HEK293 (cell line): ENCODE measurements around the gene TFDP1.
A peak's percentile ranks its signal among the peaks of the same experiment; 100 is the strongest.

Experiments used
- CTCF ChIA-PET: fragments of 350-600 bp; formaldehyde crosslinking; extraction: SDS; loops from one replicate; lab custom pipeline; 2021; ENCODE audit warnings: antibody characterized with exemption; lab: Yijun Ruan, JAX
- POLR2A ChIA-PET: fragments of 300-600 bp; formaldehyde crosslinking; extraction: SDS; loops from one replicate; lab custom pipeline; 2020; ENCODE audit warnings: antibody characterized with exemption, inconsistent platforms; lab: Yijun Ruan, JAX
- H3K27ac ChIP-seq: fragments of 200-500 bp; sonication (Bioruptor generic); 2 replicates; pipeline ENCODE4 v1.5.1; 2014; ENCODE audit warnings: low read depth, low read length, control low read depth, inconsistent platforms; ENCODE audit errors: extremely low read depth
- H3K36me3 ChIP-seq, 2 experiments: fragments of 200-500 bp in 1 of 2; sonication (Bioruptor generic) in 1 of 2; 1 replicate in 1 of 2; 2 replicates in 1 of 2; pipeline ENCODE4 v1.5.1; 2014 to 2017; ENCODE audit warnings: inconsistent platforms in 2 of 2, low read length in 2 of 2; ENCODE audit not compliant: control insufficient read depth in 2 of 2, insufficient read depth in 1 of 2
- H3K4me1 ChIP-seq: fragments of 200-500 bp; sonication (Bioruptor generic); 2 replicates; pipeline ENCODE4 v1.5.1; 2014; ENCODE audit warnings: mild to moderate bottlenecking, low read length, inconsistent platforms; ENCODE audit not compliant: control insufficient read depth, insufficient read depth
- H3K4me3 ChIP-seq: 2 replicates; pipeline ENCODE4 v1.5.1; 2011; ENCODE audit warnings: low read depth, mild to moderate bottlenecking, control low read depth, low read length, moderate library complexity
- H3K9me3 ChIP-seq: fragments of 200-500 bp; sonication (Bioruptor generic); 2 replicates; pipeline ENCODE4 v1.5.1; 2014; ENCODE audit warnings: low read depth, low read length, inconsistent platforms; ENCODE audit not compliant: control insufficient read depth, insufficient read depth
- ATF2 ChIP-seq: fragments of 450-650 bp; formaldehyde crosslinking; IDR thresholded peaks from 2 replicates; pipeline ENCODE4 v1.5.1; 2016; ENCODE audit warnings: missing biosample characterization, missing genetic modification characterization, low read depth
- BCL11A ChIP-seq: fragments of 450-650 bp; formaldehyde crosslinking; IDR thresholded peaks from 2 replicates; pipeline ENCODE4 v1.5.1; 2016; ENCODE audit warnings: low read depth, missing biosample characterization, missing genetic modification characterization
- ELK4 ChIP-seq: IDR thresholded peaks from 2 replicates; pipeline ENCODE4 v1.6.1; 2011; ENCODE audit warnings: mild to moderate bottlenecking, low read depth, low read length, borderline replicate concordance
- REPIN1 ChIP-seq: fragments of 450-650 bp; formaldehyde crosslinking; IDR thresholded peaks from 2 replicates; pipeline ENCODE4 v1.5.1; 2017; ENCODE audit warnings: missing biosample characterization, missing genetic modification characterization, low read depth
- SCRT1 ChIP-seq: fragments of 450-650 bp; formaldehyde crosslinking; IDR thresholded peaks from 2 replicates; pipeline ENCODE4 v1.5.1; 2016; ENCODE audit warnings: missing biosample characterization, missing genetic modification characterization, borderline replicate concordance
- SETDB1 ChIP-seq: IDR thresholded peaks from one replicate; pipeline ENCODE4 v1.6.1; 2017; ENCODE audit warnings: mild to moderate bottlenecking, low read length, moderate library complexity, mixed read lengths; ENCODE audit not compliant: insufficient read length
- WT1 ChIP-seq: fragments of 450-650 bp; formaldehyde crosslinking; IDR thresholded peaks from 2 replicates; pipeline ENCODE4 v1.5.1; 2016; ENCODE audit warnings: missing biosample characterization, missing genetic modification characterization
- ZBTB17 ChIP-seq: fragments of 450-650 bp; formaldehyde crosslinking; IDR thresholded peaks from 2 replicates; pipeline ENCODE4 v1.5.1; 2016; ENCODE audit warnings: missing biosample characterization, missing genetic modification characterization
- ZNF112 ChIP-seq: fragments of 450-650 bp; formaldehyde crosslinking; IDR thresholded peaks from 2 replicates; pipeline ENCODE4 v1.5.0; 2017; ENCODE audit warnings: missing biosample characterization, missing genetic modification characterization
- ZNF169 ChIP-seq: fragments of 450-650 bp; formaldehyde crosslinking; IDR thresholded peaks from 2 replicates; pipeline ENCODE4 v1.5.1; 2016; ENCODE audit warnings: missing biosample characterization, missing genetic modification characterization
- ZNF214 ChIP-seq: fragments of 450-650 bp; formaldehyde crosslinking; IDR thresholded peaks from 2 replicates; pipeline ENCODE4 v1.5.1; 2017; ENCODE audit warnings: missing biosample characterization, mild to moderate bottlenecking, missing genetic modification characterization, borderline replicate concordance
- ZNF274 ChIP-seq, 2 experiments: fragments of 200-500 bp in 1 of 2; fragments of 450-650 bp in 1 of 2; sonication (Bioruptor generic) in 1 of 2; formaldehyde crosslinking in 1 of 2; IDR thresholded peaks; 2 replicates each; pipeline versions ENCODE4 v1.5.1 to v1.6.1; 2014 to 2016; ENCODE audit warnings: borderline replicate concordance in 1 of 2, inconsistent platforms in 1 of 2, low read length in 1 of 2, missing biosample characterization in 1 of 2, missing genetic modification characterization in 1 of 2
- ZNF292 ChIP-seq: fragments of 450-650 bp; formaldehyde crosslinking; IDR thresholded peaks from 2 replicates; pipeline ENCODE4 v1.5.1; 2016; ENCODE audit warnings: low read depth, missing biosample characterization, missing genetic modification characterization, borderline replicate concordance
- ZNF335 ChIP-seq: fragments of 450-650 bp; formaldehyde crosslinking; conservative IDR thresholded peaks from 2 replicates; pipeline ENCODE4 v1.5.1; 2016; ENCODE audit warnings: missing biosample characterization, missing genetic modification characterization
- ZNF341 ChIP-seq: fragments of 450-650 bp; formaldehyde crosslinking; IDR thresholded peaks from 2 replicates; pipeline ENCODE4; 2016; ENCODE audit warnings: low read depth, missing biosample characterization, missing genetic modification characterization
- ZNF366 ChIP-seq: fragments of 450-650 bp; formaldehyde crosslinking; conservative IDR thresholded peaks from 2 replicates; pipeline ENCODE4 v1.5.1; 2016; ENCODE audit warnings: missing biosample characterization, missing genetic modification characterization
- ZNF433 ChIP-seq: fragments of 450-650 bp; formaldehyde crosslinking; IDR thresholded peaks from 2 replicates; pipeline ENCODE4 v1.5.1; 2016; ENCODE audit warnings: missing biosample characterization, missing genetic modification characterization, low read depth
- ZNF488 ChIP-seq: fragments of 450-650 bp; formaldehyde crosslinking; IDR thresholded peaks from 2 replicates; pipeline ENCODE4 v1.5.1; 2016; ENCODE audit warnings: missing biosample characterization, missing genetic modification characterization
- ZNF514 ChIP-seq: fragments of 450-650 bp; formaldehyde crosslinking; IDR thresholded peaks from 2 replicates; pipeline ENCODE4 v1.5.1; 2016; ENCODE audit warnings: missing biosample characterization, missing genetic modification characterization
- ZNF530 ChIP-seq: fragments of 450-650 bp; formaldehyde crosslinking; IDR thresholded peaks from 2 replicates; pipeline ENCODE4 v1.5.1; 2016; ENCODE audit warnings: low read depth, missing biosample characterization, missing genetic modification characterization
- ZNF623 ChIP-seq: fragments of 450-650 bp; formaldehyde crosslinking; IDR thresholded peaks from 2 replicates; pipeline ENCODE4 v1.5.1; 2016; ENCODE audit warnings: missing biosample characterization, missing genetic modification characterization
- ZNF639 ChIP-seq: fragments of 450-650 bp; formaldehyde crosslinking; IDR thresholded peaks from 2 replicates; pipeline ENCODE4 v1.5.1; 2016; ENCODE audit warnings: missing biosample characterization, missing genetic modification characterization
- ZNF664 ChIP-seq: fragments of 450-650 bp; formaldehyde crosslinking; IDR thresholded peaks from 2 replicates; pipeline ENCODE4 v1.5.1; 2016; ENCODE audit warnings: missing biosample characterization, missing genetic modification characterization
- ZNF747 ChIP-seq: fragments of 450-650 bp; formaldehyde crosslinking; IDR thresholded peaks from 2 replicates; pipeline ENCODE4 v1.5.1; 2016; ENCODE audit warnings: missing biosample characterization, missing genetic modification characterization
- ZNF792 ChIP-seq: fragments of 450-650 bp; formaldehyde crosslinking; IDR thresholded peaks from 2 replicates; pipeline ENCODE4 v1.5.1; 2016; ENCODE audit warnings: missing biosample characterization, missing genetic modification characterization
- ZNF837 ChIP-seq: fragments of 450-650 bp; formaldehyde crosslinking; IDR thresholded peaks from 2 replicates; pipeline ENCODE4 v1.5.1; 2016; ENCODE audit warnings: missing biosample characterization, missing genetic modification characterization
- ZSCAN18 ChIP-seq: fragments of 450-650 bp; formaldehyde crosslinking; IDR thresholded peaks from 2 replicates; pipeline ENCODE4 v1.5.1; 2016; ENCODE audit warnings: missing biosample characterization, missing genetic modification characterization

The TFDP1 gene

GRCh38 chr13:113659337-113659736 lies 74.8 kb downstream of the TFDP1 start:
- no peak for TF ChIP-seq WT1 (tag by site-specific recombination)
- TF ChIP-seq ZNF623, result no peak
- TF ChIP-seq ZNF292, result no peak
- TF ChIP-seq SETDB1, result no peak
- TF ChIP-seq ATF2, result peak; percentile 56
- no peak for TF ChIP-seq REPIN1 (tag by site-specific recombination)
- Histone ChIP-seq H3K4me1 (no peaks in the 10 kb centered on the region), H3K4me3 (no peak overlapping the region), H3K36me3 (no peaks in the 10 kb centered on the region), H3K27ac (no peak overlapping the region), H3K9me3 (no peaks in the 10 kb centered on the region)
- ChIA-PET CTCF (no interaction called here), POLR2A (no interaction called here)

GRCh38 chr13:113660066-113660465 lies 75.5 kb downstream of the TFDP1 start:
- H3K4me3 ChIP-seq, result no peak overlapping the region
- H3K27ac ChIP-seq, result no peak overlapping the region
- no peaks in the 10 kb centered on the region for H3K36me3 ChIP-seq
- TF ChIP-seq ZNF274 (IDR thresholded peaks at IDR 0.05; ENCODE audit: low read length) (no peak), ZNF274 (tag by site-specific recombination; IDR thresholded peaks at IDR 0.05; ENCODE audit: borderline replicate concordance) (no peak), ZNF112 (tag by site-specific recombination) (no peak), ZNF747 (tag by site-specific recombination) (no peak), ZNF169 (tag by site-specific recombination) (no peak)
- ChIA-PET CTCF (no interaction called here), POLR2A (no interaction called here)
- no peaks in the 10 kb centered on the region for H3K4me1 ChIP-seq
- no peaks in the 10 kb centered on the region for H3K9me3 ChIP-seq

GRCh38 chr13:113661509-113661908 lies 77.0 kb downstream of the TFDP1 start:
- Histone ChIP-seq H3K4me3 (no peak overlapping the region), H3K9me3 (no peaks in the 10 kb centered on the region), H3K4me1 (no peaks in the 10 kb centered on the region), H3K27ac (no peak overlapping the region), H3K36me3 (no peaks in the 10 kb centered on the region)
- no peak for TF ChIP-seq ZNF335 (tag by site-specific recombination)
- TF ChIP-seq ZNF366 (tag by site-specific recombination), result no peak
- TF ChIP-seq ZNF433 (tag by site-specific recombination), result no peak
- no peak for TF ChIP-seq ZSCAN18 (tag by site-specific recombination)
- no peak for TF ChIP-seq ZNF664 (tag by site-specific recombination)
- TF ChIP-seq ZNF274 (IDR thresholded peaks at IDR 0.05; ENCODE audit: low read length), result no peak
- TF ChIP-seq ZNF274 (tag by site-specific recombination; IDR thresholded peaks at IDR 0.05; ENCODE audit: borderline replicate concordance), result no peak
- TF ChIP-seq ZNF837 (tag by site-specific recombination), result no peak
- TF ChIP-seq SETDB1, result no peak
- no peak for TF ChIP-seq WT1 (tag by site-specific recombination)
- no peak for TF ChIP-seq BCL11A (tag by site-specific recombination)
- TF ChIP-seq ZNF639 (tag by site-specific recombination), result no peak
- TF ChIP-seq ZNF792 (tag by site-specific recombination), result no peak
- TF ChIP-seq ZNF214 (tag by site-specific recombination), result no peak
- no peak for TF ChIP-seq SCRT1
- TF ChIP-seq ZNF488 (tag by site-specific recombination), result no peak
- no peak for TF ChIP-seq ZNF341
- TF ChIP-seq ELK4, result no peak
- TF ChIP-seq ZBTB17 (tag by site-specific recombination), result no peak
- no peak for TF ChIP-seq ZNF530 (tag by site-specific recombination)
- TF ChIP-seq ZNF514 (tag by site-specific recombination), result no peak
- POLR2A ChIA-PET, result no interaction called here
- CTCF ChIA-PET, result interaction anchor here (0.5 kb wide), 1 partner anchor 631 kb away, joined by 4 read pairs; no protein-coding TSS in a partner anchor
